Activated naive CD4-positive, alpha-beta T cell treated with Interleukin-2 at 50 U/mL for 16 hours (primary cell): ENCODE results near the gene SART3.
"Not testable (repeated sequence)": the region's sequence is repeated elsewhere in the genome, so short reads cannot be mapped to it uniquely, and the experiment has no call there.

Experiments
- DNase-seq: peaks from one replicate; pipeline ENCODE4 v3.0.0-alpha.2; 2020

Gene SART3

GRCh38 chr12:108561852-108562347, 927 bp upstream of the SART3 start:
- no peak for DNase-seq

GRCh38 chr12:108560321-108560721, 652 bp downstream of the SART3 start:
- DNase-seq = no peak

- DNase-seq = no peak
Measured at GRCh38 chr12:108559748-108560147, 1.2 kb downstream of the SART3 start.

GRCh38 chr12:108559007-108559655, 1.8 kb downstream of the SART3 start:
- DNase-seq = peak; percentile 27

- DNase-seq = not testable (repeated sequence)
Measured at GRCh38 chr12:108555383-108555782, 5.6 kb downstream of the SART3 start.

GRCh38 chr12:108553799-108554198, 7.2 kb downstream of the SART3 start:
- no peak for DNase-seq

GRCh38 chr12:108551535-108551934, 9.4 kb downstream of the SART3 start:
- no peak for DNase-seq

- DNase-seq = no peak
Measured at GRCh38 chr12:108548954-108549521, 11.9 kb downstream of the SART3 start.

GRCh38 chr12:108547686-108548085, 13.3 kb downstream of the SART3 start:
- DNase-seq = no peak

- DNase-seq = no peak
Measured at GRCh38 chr12:108543652-108544051, 17.3 kb downstream of the SART3 start.

- DNase-seq = no peak
Measured at GRCh38 chr12:108542320-108542719, 18.7 kb downstream of the SART3 start.

- DNase-seq = no peak
Measured at GRCh38 chr12:108538616-108539195, 22.3 kb downstream of the SART3 start.

GRCh38 chr12:108538146-108538545, 22.8 kb downstream of the SART3 start:
- DNase-seq = no peak

GRCh38 chr12:108531929-108532848, 28.8 kb downstream of the SART3 start:
- no peak for DNase-seq

- no peak for DNase-seq
Measured at GRCh38 chr12:108530161-108530560, 30.8 kb downstream of the SART3 start.

GRCh38 chr12:108527166-108527496, 33.8 kb downstream of the SART3 start:
- no peak for DNase-seq

GRCh38 chr12:108526482-108527165, 34.3 kb downstream of the SART3 start:
- DNase-seq = no peak

GRCh38 chr12:108525681-108526080, 35.3 kb downstream of the SART3 start:
- DNase-seq = no peak

- DNase-seq = no peak
Measured at GRCh38 chr12:108523365-108523764, 37.6 kb downstream of the SART3 start.

GRCh38 chr12:108519558-108519957, 41.4 kb downstream of the SART3 start:
- DNase-seq = no peak

- DNase-seq = no peak
Measured at GRCh38 chr12:108518716-108519496, 42.1 kb downstream of the SART3 start.
